Occipital lobe (tissue), 2 donors: Measurements from ENCODE around the gene CD8A. TPM values are rescaled to one million over a fixed set of nuclear protein-coding genes. Genes with fewer than 3 reads are reported as not detected.
"Not testable (repeated sequence)": the region's sequence is repeated elsewhere in the genome, so short reads cannot be mapped to it uniquely, and the experiment has no call there.

Experiments
- DNase-seq: peaks from one replicate; lab custom pipeline; 2025; lab: John Stamatoyannopoulos, UW
- total RNA-seq: library from RNA; depleted of rRNA; stranded (reverse); fragments of >200 nt; gene quantifications from one replicate; pipeline ENCODE4 v1.2.3, GENCODE V29; 2014

The CD8A gene
- total RNA-seq, 1 donor from 2014 or later: 1.1 TPM

DNA sequence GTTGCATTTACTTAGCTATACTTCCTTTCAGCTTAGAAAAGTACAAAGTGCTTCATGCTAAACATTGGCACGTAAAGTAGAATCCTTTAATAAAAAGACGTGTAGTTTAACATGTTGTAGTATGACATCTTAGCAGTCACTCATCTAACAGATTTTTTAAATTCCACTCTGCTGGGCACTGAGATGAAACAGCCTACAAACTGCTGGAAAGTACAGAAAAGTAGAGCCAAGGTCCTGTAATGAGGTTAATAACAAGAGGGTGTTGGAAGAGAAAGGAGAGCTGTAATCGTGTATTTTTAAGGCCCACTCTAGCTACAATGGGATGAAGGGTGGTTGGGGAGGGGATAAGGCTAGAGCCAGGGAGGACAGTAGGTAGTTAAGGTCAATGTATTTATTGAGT lies 10.7 kb downstream of the CD8A start:
- DNase-seq: no peak

DNA sequence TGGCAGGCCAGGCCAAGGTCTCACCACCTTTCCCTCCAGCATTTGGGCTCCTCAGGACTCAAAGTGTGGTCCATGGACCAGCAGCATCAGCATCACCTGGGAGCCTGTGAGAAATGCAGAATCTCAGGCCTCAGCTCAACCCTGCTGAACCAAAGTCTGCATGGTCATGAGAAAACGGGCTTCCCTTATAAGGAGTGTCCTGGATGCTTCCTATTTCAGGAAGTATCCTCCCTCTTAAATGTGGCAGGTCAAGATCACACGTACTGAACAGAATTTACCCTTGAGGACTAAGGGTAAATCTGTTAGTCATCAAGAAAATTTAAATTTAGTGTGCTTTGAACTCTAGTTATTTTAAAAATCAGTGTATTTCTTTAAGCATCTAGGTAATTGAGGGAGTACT lies 11.8 kb downstream of the CD8A start:
- DNase-seq: no peak

DNA sequence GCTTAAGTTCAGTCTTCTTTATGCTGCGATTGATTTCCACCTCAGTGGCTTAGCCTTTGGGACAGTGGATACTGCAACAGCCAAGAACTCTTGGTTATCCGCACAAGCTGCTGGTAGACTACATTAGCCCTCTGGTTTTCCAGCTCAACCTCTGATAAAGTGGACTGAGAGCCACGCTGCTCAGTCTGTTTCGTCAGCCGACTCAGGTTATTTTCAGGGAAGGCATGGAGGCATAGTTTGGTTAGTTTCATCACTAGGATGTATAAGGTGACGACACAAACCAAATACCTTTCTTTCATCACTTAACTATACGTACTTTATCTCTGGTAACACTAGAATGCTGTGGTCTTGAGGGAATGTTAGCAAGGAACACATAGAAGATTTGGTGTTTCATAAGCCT lies 14.2 kb downstream of the CD8A start:
- no peak for DNase-seq

DNA sequence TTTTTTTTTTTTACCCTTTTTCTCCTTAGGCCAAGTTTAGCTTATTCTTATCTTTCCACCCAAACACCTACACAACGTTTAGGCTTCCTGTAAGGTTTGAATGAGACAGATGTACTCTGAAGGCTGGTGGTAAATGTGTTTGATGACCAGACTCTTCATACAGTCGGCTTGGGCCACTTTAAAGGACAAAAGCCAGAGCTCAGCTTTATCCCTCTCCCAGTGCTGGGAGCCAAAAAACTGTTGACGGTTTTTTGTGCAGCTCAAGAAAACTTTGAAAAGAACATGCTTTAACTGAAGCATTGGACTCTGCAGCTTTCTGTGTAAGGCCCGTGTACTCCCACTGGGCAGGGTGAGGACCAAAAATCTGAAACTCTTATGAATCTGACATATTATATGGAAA lies 15.4 kb downstream of the CD8A start:
- no peak for DNase-seq

DNA sequence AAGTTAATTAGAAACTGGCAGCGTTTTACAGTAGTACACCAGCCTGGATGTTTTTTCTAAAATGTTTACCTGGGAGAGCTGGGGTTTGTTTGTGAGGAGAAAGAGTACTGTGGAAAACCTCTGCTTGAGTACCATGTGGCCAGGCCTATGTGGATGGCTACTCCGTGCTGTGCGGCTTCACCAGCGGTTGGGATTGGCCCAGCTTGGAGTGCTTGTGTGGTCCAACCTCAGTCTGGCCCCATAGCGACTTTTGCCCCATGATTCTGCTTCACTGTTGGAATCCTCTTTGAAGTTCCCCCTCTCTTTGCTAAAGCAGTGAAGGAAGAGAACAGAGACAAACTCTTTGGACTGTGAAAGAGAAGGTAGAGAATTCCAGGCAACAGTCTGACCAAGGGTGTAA lies 15.9 kb downstream of the CD8A start:
- DNase-seq: no peak

DNA sequence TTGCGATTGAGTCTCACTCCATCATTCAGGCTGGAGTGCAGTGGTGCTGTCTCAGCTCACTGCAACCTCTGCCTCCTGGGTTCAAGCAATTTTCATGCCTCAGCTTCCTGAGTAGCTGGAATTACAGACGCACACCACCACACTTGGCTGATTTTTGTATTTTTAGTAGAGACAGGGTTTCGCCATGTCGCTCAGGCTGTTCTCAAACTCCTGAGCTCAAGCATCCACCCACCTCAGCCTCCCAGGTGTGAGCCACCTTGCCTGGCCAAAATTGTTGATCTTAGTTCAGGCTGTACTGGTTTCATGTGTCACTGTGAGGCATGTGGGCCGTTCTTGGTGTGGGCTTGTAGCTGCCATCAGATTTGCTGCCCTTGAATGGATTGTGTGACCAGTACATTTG lies 18.1 kb downstream of the CD8A start:
- no peak for DNase-seq

DNA sequence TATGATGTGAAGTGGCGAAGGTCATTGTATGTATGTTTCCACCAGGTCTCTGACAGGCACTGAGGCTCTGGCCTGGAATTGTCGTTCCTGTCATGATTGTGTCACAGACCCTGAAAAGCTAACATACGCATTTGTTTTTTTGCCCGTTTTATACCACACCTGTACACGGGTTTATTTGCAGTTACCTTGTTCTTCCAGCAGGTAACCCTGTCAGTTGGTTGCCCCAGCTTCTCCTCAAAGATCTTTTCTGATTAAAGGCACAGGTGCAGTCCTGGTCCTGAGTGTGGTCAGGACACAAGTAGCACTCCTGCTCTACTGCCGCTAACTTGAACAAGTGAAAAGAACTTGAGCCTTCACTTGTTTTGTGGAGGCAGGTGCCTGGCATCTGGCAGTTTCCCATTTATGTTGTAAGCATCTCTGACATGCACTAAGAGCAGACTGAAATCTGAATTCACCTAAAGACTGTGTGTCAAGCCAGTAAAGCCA lies 19.9 kb downstream of the CD8A start:
- no peak for DNase-seq

DNA sequence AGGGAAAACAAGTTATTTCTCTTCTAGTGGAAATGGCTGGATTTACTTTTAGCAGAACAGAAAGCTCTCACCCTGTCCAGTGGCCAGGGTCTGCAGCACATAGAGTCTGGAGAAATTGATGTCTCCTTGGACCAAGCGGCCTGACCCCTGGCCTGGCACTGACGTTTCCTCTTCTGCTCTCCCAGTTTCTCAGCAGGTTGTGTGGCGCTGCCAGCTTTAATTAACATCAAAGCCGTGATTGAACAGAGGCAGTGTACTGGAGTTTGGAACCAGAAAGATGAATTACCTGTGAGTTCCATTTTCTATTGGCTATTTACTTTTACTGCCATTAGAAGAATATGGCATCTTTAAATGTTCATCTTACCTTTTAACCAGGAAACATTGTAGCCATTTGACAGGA lies 20.9 kb downstream of the CD8A start:
- DNase-seq: no peak

DNA sequence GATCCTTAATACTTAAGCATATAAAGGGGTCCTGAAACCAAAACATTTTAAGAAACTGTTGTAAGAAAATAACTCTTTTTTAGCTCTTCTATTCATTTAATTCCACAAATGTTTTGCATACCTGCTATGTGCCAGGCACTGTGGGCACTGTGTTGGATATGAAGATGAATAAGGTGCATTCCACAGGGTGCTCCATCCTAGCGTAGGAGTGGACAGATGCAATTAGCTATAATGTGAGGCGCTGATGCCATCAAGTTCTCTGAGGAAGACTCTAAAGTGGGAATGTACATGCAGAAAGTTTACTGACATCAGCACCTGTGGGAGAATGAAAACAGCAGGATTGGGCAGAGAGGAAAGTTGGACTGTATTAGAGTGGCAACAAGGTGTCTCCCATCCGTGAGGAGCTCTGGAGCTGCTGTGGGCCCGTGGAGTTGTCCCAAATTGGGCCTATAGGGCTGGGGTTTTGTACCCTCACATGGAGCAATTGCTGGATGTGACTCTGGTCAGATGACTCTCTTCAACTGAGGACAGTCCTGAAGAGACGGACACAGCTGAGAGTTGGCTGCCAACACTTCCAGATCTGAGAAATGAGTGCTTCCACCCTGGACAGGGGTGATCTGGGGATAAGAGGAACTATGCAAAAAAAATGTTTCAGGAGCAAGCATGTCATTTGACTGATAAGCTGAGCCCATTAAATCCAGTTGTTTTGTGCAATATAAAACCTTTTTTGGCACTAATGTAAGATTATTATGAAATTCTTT lies 22.3 kb downstream of the CD8A start:
- DNase-seq: no peak

GRCh38 chr2:86765310-86765695 lies 25.4 kb downstream of the CD8A start:
- DNase-seq: no peak

DNA sequence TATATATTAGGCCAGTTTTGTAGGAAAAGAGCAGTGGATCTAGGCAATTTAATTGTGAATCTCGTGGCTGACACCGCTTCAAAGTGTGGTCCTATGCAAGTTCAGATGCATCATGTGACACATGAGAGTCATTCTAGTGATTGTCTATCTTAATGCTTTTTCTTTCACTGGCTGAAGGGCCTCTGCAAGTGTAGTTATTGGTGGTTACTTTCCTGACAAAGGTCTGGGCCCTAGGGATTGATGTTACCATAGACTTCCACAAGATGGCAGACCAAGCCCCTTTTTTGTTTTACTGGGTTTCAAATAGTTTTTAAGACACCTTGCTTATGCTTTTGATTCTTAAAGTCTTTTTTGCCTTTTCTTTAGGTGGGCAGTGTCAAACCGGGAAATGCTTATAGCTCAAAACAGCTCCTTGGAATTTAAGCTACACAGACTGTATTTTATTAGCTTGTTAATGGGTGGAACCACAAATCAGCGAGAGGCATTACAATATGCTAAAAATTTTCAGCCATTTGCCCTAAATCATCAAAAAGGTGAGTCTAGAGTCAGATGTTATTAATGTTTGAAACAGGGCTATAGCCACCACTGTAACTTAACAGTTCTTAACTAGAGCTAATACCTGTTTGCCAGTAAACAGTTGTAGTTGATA lies 25.9 kb downstream of the CD8A start:
- DNase-seq: no peak

GRCh38 chr2:86760371-86760770 lies 30.3 kb downstream of the CD8A start:
- DNase-seq: no peak

GRCh38 chr2:86758405-86758804 lies 32.3 kb downstream of the CD8A start:
- DNase-seq: no peak

DNA sequence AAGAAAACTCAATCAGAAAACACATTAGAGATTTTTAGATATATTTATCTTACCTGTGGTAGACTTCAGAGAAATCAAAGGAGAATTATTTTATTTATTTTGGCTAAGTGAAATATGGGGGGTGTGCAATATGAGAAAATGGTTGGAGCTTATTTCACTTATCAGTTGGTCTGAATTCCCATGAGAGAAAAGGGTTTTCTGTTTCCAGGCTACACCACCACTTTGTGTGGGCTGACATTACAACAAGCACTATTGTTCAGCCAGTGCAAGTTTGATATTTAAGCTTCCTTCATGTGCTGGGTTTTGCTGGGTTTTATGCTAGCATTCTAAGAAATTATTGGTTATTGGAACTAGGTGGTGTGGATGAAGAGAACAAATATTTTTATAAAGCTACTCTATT lies 37.1 kb downstream of the CD8A start:
- DNase-seq: no peak

DNA sequence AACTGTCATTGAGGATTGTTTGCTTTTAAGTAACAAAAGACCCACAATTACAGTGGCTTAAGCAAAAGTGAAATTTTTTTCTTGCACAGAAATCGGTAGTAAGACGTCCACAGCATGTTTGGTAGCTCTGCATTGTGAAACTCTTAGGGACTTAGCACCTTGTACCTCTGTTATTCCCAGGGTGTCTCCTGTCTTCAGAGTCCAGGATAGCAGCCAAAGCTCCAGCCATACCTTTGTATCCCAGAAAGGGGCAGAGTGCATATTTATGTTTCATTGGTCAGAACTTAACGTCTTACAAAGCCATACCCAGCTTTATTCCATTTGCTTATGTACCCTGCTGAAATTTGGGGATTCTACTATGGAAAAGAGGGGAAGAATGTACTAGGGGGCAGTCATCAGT lies 37.8 kb downstream of the CD8A start:
- DNase-seq: no peak

- no peak for DNase-seq
Measured at GRCh38 chr2:86751778-86752177, 38.9 kb downstream of the CD8A start.

GRCh38 chr2:86750240-86750839 lies 40.4 kb downstream of the CD8A start:
- no peak for DNase-seq

DNA sequence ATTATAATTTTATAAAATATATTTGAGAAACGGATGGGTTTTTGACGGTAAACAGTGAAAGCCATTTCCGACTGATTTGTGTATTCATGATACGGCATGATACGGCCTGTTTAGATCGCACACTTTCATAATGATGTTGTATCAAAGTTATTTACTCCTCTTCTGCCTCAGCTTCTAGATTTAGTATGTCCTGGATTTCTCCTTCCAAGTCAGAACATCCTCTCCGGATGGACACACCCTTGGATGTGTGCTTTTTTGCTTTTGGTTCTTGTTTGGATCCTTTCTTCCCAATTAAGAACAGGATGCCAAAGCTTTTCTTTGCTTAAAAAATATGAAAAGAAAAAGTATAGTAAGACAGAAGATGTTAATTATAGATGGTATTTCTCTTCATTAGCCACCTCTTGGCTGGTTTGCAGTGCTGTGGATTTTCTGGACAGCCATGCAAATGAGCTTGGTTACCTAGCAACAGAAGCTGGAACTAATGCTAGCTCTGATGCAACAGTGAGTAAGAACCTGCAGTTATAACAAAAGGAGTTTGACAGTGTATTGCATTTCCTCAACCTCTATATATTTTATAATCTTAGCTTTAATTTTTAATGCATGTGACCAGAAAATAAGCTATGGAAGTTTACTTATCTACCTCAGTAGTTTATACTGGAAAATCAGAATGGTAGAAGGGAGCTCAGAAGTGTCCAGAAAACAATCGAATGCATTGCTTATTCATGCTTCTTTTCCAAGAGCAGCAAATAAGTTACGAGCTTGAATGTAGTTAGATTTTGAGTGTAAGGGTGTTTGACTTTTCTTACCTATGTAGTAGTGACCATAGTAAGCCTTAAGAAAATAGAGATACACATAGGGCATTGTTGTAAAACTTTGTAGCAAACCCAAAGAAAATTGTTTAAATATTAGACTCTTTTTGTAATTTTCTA lies 42.7 kb downstream of the CD8A start:
- DNase-seq: peak; percentile 6

DNA sequence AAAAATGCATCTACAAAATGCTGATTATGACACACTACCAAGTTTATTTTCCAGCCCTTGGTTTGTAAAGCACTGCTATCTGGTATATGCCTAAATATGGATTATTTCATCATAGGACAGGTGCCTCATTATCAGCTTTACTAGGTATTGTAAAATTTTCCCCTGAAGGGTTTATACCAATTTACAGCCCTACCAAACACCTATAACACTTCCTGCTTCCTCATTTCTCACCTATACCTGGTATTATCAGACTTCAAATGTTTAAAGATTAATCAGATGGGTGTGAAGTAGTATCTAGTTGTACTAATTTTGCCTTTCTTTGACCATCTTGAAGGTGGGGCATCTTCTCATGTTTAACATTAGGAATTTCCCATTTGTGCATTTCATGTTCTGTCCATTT lies 43.8 kb downstream of the CD8A start:
- no peak for DNase-seq

DNA sequence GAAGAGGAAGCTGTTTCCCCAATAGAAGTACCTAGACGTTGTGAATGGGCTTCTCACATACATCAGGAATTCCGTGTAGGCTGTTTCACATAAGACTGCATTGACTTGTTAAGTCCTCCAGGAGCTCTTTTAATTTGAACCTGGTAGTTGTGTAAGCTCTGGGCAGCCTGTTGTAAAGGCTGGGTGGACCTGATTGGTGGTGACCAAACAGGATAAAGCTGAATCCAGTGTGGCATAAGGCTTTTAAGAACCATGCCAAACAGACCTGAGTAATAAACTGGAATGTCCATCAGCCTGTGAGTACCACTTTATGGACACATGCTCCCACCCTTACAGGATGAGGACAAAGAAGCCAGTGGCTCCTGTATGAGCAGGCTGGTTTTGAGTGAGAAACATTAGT lies 46.6 kb downstream of the CD8A start:
- DNase-seq: no peak

DNA sequence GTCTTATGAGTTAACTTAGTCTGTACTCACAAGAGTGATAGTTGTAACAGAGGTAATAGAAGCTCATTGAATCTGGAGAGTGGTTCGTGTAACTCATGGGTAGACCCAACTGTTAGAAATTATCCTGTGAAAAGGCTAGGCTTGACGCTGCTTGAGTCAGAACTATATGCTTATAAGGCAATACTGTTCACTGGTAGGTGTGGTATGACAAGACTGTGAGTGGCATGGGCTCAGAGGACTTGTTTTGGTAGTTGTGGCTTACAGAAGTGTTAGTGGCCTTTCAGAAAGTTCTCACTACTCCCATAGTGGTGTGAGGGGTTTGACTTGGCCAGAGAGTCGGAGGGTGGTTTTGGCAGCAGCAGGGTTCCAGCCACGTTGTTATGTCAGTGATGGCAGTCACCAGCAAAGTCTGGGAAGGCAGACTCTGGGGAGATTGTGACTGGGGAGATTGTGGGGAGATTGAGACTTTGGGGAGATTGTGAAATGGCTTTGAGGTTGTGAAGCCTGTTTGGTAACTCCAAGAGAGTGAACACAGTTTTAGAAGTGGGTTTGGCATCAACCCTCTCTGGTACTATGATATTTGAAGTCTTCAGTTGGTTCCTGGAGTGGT lies 48.7 kb downstream of the CD8A start:
- DNase-seq: not testable (repeated sequence)
